H9 (cell line): ENCODE data around the gene ARPC5L. TPM values are rescaled to one million over a fixed set of nuclear protein-coding genes. Genes with fewer than 3 reads are reported as not detected.
A peak's percentile ranks its signal among the peaks of the same experiment; 100 is the strongest.

Source experiments
- DNase-seq: peaks from one replicate; pipeline ENCODE4 v3.0.0-alpha.2; 2017
- H2AFZ ChIP-seq: one replicate; pipeline ENCODE4 v1.6.1; 2013; ENCODE audit warnings: mild to moderate bottlenecking, low read length, control low read depth, moderate library complexity
- H2AK5ac ChIP-seq: 2 replicates; pipeline ENCODE4 v1.6.1; 2013; ENCODE audit warnings: low read length, control low read depth, mixed read lengths; ENCODE audit not compliant: insufficient read length
- H2BK120ac ChIP-seq: one replicate; pipeline ENCODE4 v1.6.1; 2013; ENCODE audit warnings: low read depth, mild to moderate bottlenecking, low read length, control low read depth, inconsistent platforms; ENCODE audit not compliant: poor library complexity, severe bottlenecking
- H2BK12ac ChIP-seq: 2 replicates; pipeline ENCODE4 v1.6.1; 2013; ENCODE audit warnings: low read length, control low read depth, mixed read lengths, low read depth; ENCODE audit not compliant: insufficient read length
- H2BK15ac ChIP-seq: 2 replicates; pipeline ENCODE4 v1.6.1; 2013; ENCODE audit warnings: low read depth, low read length, control low read depth
- H2BK20ac ChIP-seq: one replicate; pipeline ENCODE4 v1.6.1; 2013; ENCODE audit warnings: low read depth, mild to moderate bottlenecking, low read length, control low read depth, inconsistent platforms; ENCODE audit not compliant: poor library complexity, severe bottlenecking
- H2BK5ac ChIP-seq: 2 replicates; pipeline ENCODE4 v1.6.1; 2013; ENCODE audit warnings: low read length, control low read depth, mixed read lengths; ENCODE audit not compliant: insufficient read length
- H3K14ac ChIP-seq: 2 replicates; pipeline ENCODE4 v1.6.1; 2013; ENCODE audit warnings: low read length, control low read depth; ENCODE audit not compliant: insufficient read depth
- H3K18ac ChIP-seq: 2 replicates; pipeline ENCODE4 v1.6.1; 2013; ENCODE audit warnings: low read depth, mild to moderate bottlenecking, mixed read lengths, low read length, control low read depth; ENCODE audit not compliant: insufficient read length
- H3K23ac ChIP-seq: 2 replicates; pipeline ENCODE4 v1.6.1; 2013; ENCODE audit warnings: low read length, control low read depth, mixed read lengths, low read depth; ENCODE audit not compliant: insufficient read length
- H3K23me2 ChIP-seq: 2 replicates; pipeline ENCODE4 v1.6.1; 2013; ENCODE audit warnings: low read depth, mild to moderate bottlenecking, mixed read lengths, low read length, control low read depth; ENCODE audit not compliant: insufficient read length, poor library complexity, severe bottlenecking
- H3K27ac ChIP-seq: 2 replicates; pipeline ENCODE4 v1.5.1; 2013; ENCODE audit warnings: low read length, control low read depth, mixed read lengths, low read depth; ENCODE audit not compliant: insufficient read length
- H3K27me3 ChIP-seq: 2 replicates; pipeline ENCODE4 v1.6.1; 2013; ENCODE audit warnings: low read length, control low read depth, inconsistent platforms; ENCODE audit not compliant: insufficient read depth
- H3K4ac ChIP-seq: 2 replicates; pipeline ENCODE4 v1.6.1; 2013; ENCODE audit warnings: low read depth, mild to moderate bottlenecking, control low read depth, inconsistent platforms, low read length, moderate library complexity
- H3K4me1 ChIP-seq: 2 replicates; pipeline ENCODE4 v1.6.1; 2013; ENCODE audit warnings: low read length, control low read depth, inconsistent platforms; ENCODE audit not compliant: insufficient read depth
- H3K4me2 ChIP-seq: 2 replicates; pipeline ENCODE4 v1.6.1; 2013; ENCODE audit warnings: low read length, control low read depth, mixed read lengths; ENCODE audit not compliant: insufficient read length, insufficient read depth
- H3K56ac ChIP-seq: 2 replicates; pipeline ENCODE4 v1.6.1; 2013; ENCODE audit warnings: low read depth, mild to moderate bottlenecking, mixed read lengths, low read length, control low read depth; ENCODE audit not compliant: insufficient read length
- H3K79me1 ChIP-seq: 2 replicates; pipeline ENCODE4 v1.6.1; 2013; ENCODE audit warnings: low read depth, mild to moderate bottlenecking, moderate library complexity, low read length, control low read depth, inconsistent platforms; ENCODE audit not compliant: insufficient read depth, poor library complexity, severe bottlenecking
- H3K79me2 ChIP-seq: 2 replicates; pipeline ENCODE4 v1.6.1; 2013; ENCODE audit warnings: low read length, control low read depth, inconsistent platforms; ENCODE audit not compliant: insufficient read depth
- H3K9ac ChIP-seq: 2 replicates; pipeline ENCODE4 v1.6.1; 2013; ENCODE audit warnings: low read length, control low read depth, mixed read lengths; ENCODE audit not compliant: insufficient read length; ENCODE audit errors: extremely low read depth
- H3K9me3 ChIP-seq: one replicate; pipeline ENCODE4 v1.6.1; 2013; ENCODE audit warnings: low read depth, low read length, inconsistent platforms; ENCODE audit not compliant: control insufficient read depth
- H3T11ph ChIP-seq: one replicate; pipeline ENCODE4 v1.6.1; 2013; ENCODE audit warnings: mild to moderate bottlenecking, low read length, control low read depth, inconsistent platforms
- H4K20me1 ChIP-seq: one replicate; pipeline ENCODE4 v1.6.1; 2013; ENCODE audit not compliant: control insufficient read depth, insufficient read length, insufficient read depth
- H4K5ac ChIP-seq: 2 replicates; pipeline ENCODE4 v1.6.1; 2013; ENCODE audit warnings: low read depth, mild to moderate bottlenecking, mixed read lengths, low read length, control low read depth; ENCODE audit not compliant: insufficient read length
- H4K8ac ChIP-seq: replicated peaks from 2 replicates; pipeline ENCODE4 v1.6.1; 2013; ENCODE audit warnings: low read length, control low read depth, mixed read lengths, low read depth; ENCODE audit not compliant: insufficient read length
- H4K91ac ChIP-seq: 2 replicates; pipeline ENCODE4 v1.6.1; 2013; ENCODE audit warnings: low read depth, mild to moderate bottlenecking, moderate library complexity, mixed read lengths, low read length, control low read depth; ENCODE audit not compliant: insufficient read length
- H3K27ac Mint-ChIP-seq, 3 experiments: 2 replicates in 2 of 3; 3 replicates in 1 of 3; pipeline ENCODE4 v1.8.0; 2020 to 2021; ENCODE audit warnings: mixed read lengths in 3 of 3, mild to moderate bottlenecking in 1 of 3, moderate library complexity in 1 of 3
- H3K27me3 Mint-ChIP-seq: 2 replicates; pipeline ENCODE4 v1.8.0; 2021; ENCODE audit warnings: low read depth, mild to moderate bottlenecking, moderate library complexity, mixed read lengths
- H3K36me3 Mint-ChIP-seq, 3 experiments: 2 replicates in 2 of 3; 3 replicates in 1 of 3; pipeline ENCODE4 v1.8.0; 2020 to 2021; ENCODE audit warnings: low read depth in 3 of 3, mixed read lengths in 3 of 3; ENCODE audit not compliant: insufficient read depth in 1 of 3
- H3K4me1 Mint-ChIP-seq, 2 experiments: 2 replicates each; pipeline ENCODE4 v1.8.0; 2020; ENCODE audit warnings: mixed read lengths in 2 of 2
- H3K4me3 Mint-ChIP-seq, 2 experiments: 2 replicates in 1 of 2; 3 replicates in 1 of 2; pipeline ENCODE4 v1.8.0; 2020 to 2021; ENCODE audit warnings: mild to moderate bottlenecking in 2 of 2, mixed read lengths in 2 of 2, moderate library complexity in 1 of 2
- H3K9me3 Mint-ChIP-seq, 2 experiments: 2 replicates in 1 of 2; 3 replicates in 1 of 2; pipeline ENCODE4 v1.8.0; 2020; ENCODE audit warnings: mild to moderate bottlenecking in 2 of 2, mixed read lengths in 2 of 2, moderate library complexity in 1 of 2
- CTCF ChIP-seq: fragments of 200-600 bp; sonication (generic); conservative IDR thresholded peaks from 3 replicates; pipeline ENCODE4 v1.8.0; 2021; ENCODE audit warnings: antibody characterized with exemption, mild to moderate bottlenecking
- WGBS: extraction: QIAGEN DNeasy Blood & Tissue Kit; methylation state at CpG from one replicate; pipeline ENCODE4 v1.1.7; 2013; ENCODE audit warnings: missing lambda C conversion rate, low lambda C conversion rate, mixed read lengths; ENCODE audit not compliant: insufficient read length; ENCODE audit errors: extremely low coverage; 5-methylcytosine and 5-hydroxymethylcytosine counted together
- total RNA-seq: library from RNA; stranded (reverse); gene quantifications from 2 replicates; pipeline ENCODE4 v1.2.1, GENCODE V29; 2021

ARPC5L gene
- total RNA-seq, 1 experiment from 2014 or later: 67.7 TPM

GRCh38 chr9:124855566-124855943 lies 6.4 kb upstream of the ARPC5L start:
- Histone ChIP-seq H2BK5ac (no peak overlapping the region), H3K4me2 (no peak overlapping the region), H2BK20ac (no peak overlapping the region), H2AK5ac (no peak overlapping the region), H3K23me2 (peaks cover 5% of the 10 kb centered on the region), H3K9me3 (no peaks in the 10 kb centered on the region), H4K20me1 (no peaks in the 10 kb centered on the region), H3K79me2 (peaks cover 10% of the 10 kb centered on the region; the same call in 1 of the 2 replicates), H3K14ac (no peak overlapping the region), H3K79me1 (peaks cover 4% of the 10 kb centered on the region), H3K4me1 (peaks cover 7% of the 10 kb centered on the region; the same call in 1 of the 2 replicates), H3K23ac (no peak overlapping the region), H3K56ac (no peak overlapping the region), H4K5ac (no peak overlapping the region), H3K27ac (no peak overlapping the region), H3K4ac (no peak overlapping the region), H3K27me3 (no peaks in the 10 kb centered on the region), H3T11ph (no peak overlapping the region), H2BK120ac (no peak overlapping the region), H4K8ac (no peak overlapping the region), H4K91ac (no peak overlapping the region), H2AFZ (no peak overlapping the region), H3K9ac (no peak overlapping the region), H2BK15ac (no peak overlapping the region), H3K18ac (no peak overlapping the region), H2BK12ac (no peak overlapping the region)
- no CpG with 5 or more reads among the region's 18 CpGs for WGBS
- Mint-ChIP-seq H3K27me3 (no peaks in the 10 kb centered on the region; the same call in 1 of the 2 replicates), H3K4me1 (peaks cover 17 to 27% of the 10 kb centered on the region in 2 experiments), H3K9me3 (no peaks in the 10 kb centered on the region), H3K36me3 (peaks cover 34 to 40% (median 35%) of the 10 kb centered on the region in 3 experiments), H3K27ac (peak overlapping the region in 2 of 3 experiments; percentile 48 to 84; a peak in 3 of 7 replicates), H3K4me3 (no peak overlapping the region)
- TF ChIP-seq CTCF: no peak
- DNase-seq: no peak
